Stimulated activated CD8-positive, alpha-beta memory T cell treated with anti-CD3 and anti-CD28 coated beads, Interleukin-2, amount 100 ng/mL, for 48 hours (primary cell): ENCODE data around the gene SP9.
"Not testable (repeated sequence)": the region's sequence is repeated elsewhere in the genome, so short reads cannot be mapped to it uniquely, and the experiment has no call there.

Source experiments
- DNase-seq, 2 donors: peaks; one replicate each; pipeline ENCODE4 v3.0.0-alpha.2; 2020; ENCODE audit warnings: low read depth in 2 of 2

Gene SP9

GRCh38 chr2:174344716-174345461 is 10.1 kb downstream of the SP9 start:
- no peak for DNase-seq

- no peak for DNase-seq
Measured at GRCh38 chr2:174350018-174350417, 15.3 kb downstream of the SP9 start.

GRCh38 chr2:174350593-174351181 is 15.9 kb downstream of the SP9 start:
- no peak for DNase-seq

- no peak for DNase-seq
Measured at GRCh38 chr2:174353004-174353403, 18.2 kb downstream of the SP9 start.

- no peak for DNase-seq
Measured at GRCh38 chr2:174356347-174356746, 21.6 kb downstream of the SP9 start.

- DNase-seq = not testable (repeated sequence)
Measured at GRCh38 chr2:174359663-174360062, 24.9 kb downstream of the SP9 start.

- no peak for DNase-seq
Measured at GRCh38 chr2:174362949-174363348, 28.2 kb downstream of the SP9 start.

- DNase-seq = not testable (repeated sequence)
Measured at GRCh38 chr2:174363492-174364225, 28.9 kb downstream of the SP9 start.

GRCh38 chr2:174364628-174365027 is 29.9 kb downstream of the SP9 start:
- no peak for DNase-seq

- no peak for DNase-seq
Measured at GRCh38 chr2:174365571-174365970, 30.8 kb downstream of the SP9 start.

- DNase-seq = no peak
Measured at GRCh38 chr2:174368691-174369090, 33.9 kb downstream of the SP9 start.

GRCh38 chr2:174376967-174377366 is 42.2 kb downstream of the SP9 start:
- DNase-seq = no peak

GRCh38 chr2:174383796-174384195 is 49.0 kb downstream of the SP9 start:
- DNase-seq = no peak

- no peak for DNase-seq
Measured at GRCh38 chr2:174385201-174385600, 50.4 kb downstream of the SP9 start.
